COLO668 (cell line): Measurements from ENCODE around the gene CYREN.
"Not testable (repeated sequence)": the region's sequence is repeated elsewhere in the genome, so short reads cannot be mapped to it uniquely, and the experiment has no call there.

Source experiments
- DNase-seq: peaks from one replicate; lab custom pipeline; 2025; ENCODE audit not compliant: unreplicated experiment; lab: John Stamatoyannopoulos, UW

CYREN gene

DNA sequence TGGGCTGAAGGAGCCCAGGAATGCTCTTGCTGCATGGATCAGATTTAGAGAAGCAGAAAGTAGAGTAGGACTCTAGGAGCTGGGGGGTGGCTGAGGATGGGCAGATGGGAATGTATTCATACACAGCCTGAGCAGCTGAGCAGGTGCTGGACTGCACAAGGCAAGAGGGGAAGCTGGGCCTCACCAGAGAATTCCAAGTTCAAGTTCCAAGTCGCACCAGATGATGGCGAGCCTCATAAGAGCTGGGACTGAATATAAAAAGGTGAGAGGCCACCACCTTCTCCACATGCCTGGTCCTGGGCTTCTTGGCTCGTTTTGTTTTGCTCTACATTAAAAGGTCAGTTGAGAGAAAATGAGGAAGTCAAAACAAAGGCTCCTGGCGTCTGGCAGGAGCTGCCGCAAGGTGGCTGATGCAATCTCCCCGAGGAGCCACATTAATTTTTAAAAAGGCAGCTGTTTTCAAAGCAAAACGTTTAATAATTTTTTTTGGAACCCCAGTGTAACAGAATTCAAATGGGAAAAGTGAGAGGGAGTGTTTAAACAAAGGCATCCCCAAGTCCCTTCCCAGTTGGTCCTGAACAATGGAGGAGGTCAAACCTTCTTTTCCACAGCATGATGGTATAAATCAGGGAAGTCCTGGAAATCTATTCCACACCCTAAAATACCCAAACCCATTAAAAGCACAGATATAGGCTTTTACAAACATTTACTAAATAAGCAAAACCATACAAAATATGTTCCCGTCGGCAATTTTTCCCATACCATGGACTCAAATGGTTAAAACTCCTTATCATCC lies 9.5 kb downstream of the CYREN start:
- DNase-seq, result no peak

GRCh38 chr7:135160098-135160857 lies 10.2 kb downstream of the CYREN start:
- no peak for DNase-seq

DNA sequence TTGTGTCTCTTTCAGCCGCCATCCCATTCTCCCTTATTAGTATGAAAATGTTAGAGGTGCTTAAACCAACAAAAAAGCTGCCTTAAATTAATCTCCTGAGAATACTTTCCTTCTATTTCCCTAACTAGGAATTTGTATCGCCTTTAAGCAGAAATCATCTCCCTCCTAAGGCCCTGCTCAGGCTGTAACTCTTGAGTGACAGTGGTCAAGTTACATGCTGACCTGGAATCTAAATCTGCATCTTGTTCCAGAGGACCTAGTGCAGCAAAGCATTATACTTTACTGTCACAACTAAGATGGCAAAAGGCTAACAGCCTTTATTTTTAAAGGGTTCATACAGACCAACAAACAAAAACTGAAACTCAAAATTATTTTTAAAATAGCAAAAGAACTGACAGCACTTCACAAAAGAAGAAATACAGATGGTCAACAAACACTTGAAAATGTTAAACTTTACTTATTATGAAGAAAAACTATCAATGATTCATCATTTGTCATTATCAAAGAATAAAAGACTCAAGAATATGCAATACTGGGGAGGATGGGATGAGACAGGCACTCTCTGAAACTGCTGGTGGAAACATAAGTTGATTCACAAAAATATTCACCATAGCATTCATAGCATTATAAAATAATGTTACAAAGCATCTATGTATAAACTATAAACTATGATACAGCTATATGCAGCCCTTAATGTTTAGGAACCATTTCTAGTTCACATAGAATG lies 11.0 kb downstream of the CYREN start:
- no peak for DNase-seq

DNA sequence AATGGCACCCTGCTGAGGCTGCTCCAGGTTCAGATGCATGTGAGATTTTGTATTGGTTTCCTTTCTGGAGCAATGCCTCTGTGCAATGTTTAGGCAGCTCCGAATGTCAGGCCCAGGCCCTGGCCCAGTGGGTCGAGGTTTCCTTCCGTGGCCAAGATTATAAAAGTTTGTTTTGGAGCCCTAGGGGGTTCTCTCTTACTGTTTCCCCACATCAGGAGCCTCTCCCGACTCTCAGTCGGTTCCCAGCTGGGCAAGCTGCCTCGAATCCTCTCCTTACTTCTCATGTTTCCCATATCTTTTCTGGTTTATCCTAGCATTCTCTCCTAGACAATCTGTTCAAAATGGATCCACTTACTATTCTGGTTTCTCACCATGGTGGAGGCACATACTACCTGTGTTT lies 11.6 kb downstream of the CYREN start:
- no peak for DNase-seq

DNA sequence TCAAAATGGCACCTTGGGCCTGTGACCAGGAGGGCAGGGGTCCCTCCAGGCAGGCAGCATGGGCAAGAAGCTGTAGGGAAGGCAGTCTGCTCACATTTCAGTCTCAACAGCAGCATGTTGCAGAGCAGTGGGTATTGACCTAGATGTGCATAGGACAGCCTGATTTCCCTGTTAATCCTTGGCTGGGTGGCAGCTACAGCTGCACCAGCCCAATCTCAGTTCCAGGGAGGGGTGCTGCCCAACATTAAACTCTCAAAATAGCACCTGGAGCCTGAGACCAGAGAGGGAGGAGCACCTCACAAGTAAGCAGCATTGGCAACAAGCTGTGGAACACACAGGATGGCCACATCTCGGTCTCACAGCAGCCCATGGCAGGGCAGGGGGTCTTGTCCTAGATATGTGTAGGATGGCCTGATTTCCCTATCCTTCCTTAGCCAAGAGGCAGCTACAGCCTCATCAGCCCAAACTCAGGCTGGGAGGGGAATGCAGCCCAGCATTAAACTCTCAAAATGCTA lies 12.3 kb downstream of the CYREN start:
- no peak for DNase-seq

GRCh38 chr7:135156290-135156689 lies 14.2 kb downstream of the CYREN start:
- no peak for DNase-seq

DNA sequence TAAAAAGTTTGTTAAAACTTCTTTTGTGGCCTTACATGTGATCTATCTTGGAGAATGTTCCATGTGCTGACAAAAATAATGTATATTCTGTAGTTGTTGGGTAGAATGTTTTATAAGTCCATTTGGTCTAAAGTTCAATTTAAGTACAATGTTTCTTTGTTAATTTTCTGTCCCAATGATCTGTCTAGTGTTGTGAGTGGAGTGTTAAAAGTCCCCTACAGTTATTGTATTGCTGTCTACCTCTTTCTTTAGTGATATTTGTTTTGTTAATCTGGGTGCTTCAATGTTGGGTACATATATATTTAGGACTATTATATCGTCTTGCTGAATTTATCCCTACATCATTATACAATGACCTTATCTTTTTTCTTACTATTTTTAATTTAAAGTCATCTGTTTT lies 15.8 kb downstream of the CYREN start:
- DNase-seq, result no peak

- DNase-seq, result no peak
These were observed 18.1 kb downstream of the CYREN start for GRCh38 chr7:135152442-135152841.

GRCh38 chr7:135151533-135151932 lies 19.0 kb downstream of the CYREN start:
- DNase-seq, result no peak

DNA sequence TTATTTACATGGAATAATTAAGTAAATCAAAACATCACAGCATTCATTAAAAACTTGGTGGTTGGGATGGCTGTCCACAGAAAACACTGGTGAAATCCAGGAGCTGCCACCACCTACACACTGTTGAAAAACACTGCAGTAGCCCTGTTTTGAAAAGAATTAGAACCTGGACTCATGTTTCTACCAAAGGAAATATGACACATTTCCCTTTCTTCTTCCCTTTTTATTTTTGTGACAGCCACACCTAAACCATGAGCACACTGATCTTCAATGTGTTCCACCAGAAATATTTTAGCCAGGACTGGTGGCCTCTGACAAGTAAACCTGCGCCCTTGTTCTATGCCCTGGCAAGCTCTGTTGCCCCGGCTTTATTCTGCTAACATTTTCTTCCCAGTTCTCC lies 19.4 kb downstream of the CYREN start:
- no peak for DNase-seq

- no peak for DNase-seq
These were observed 20.3 kb downstream of the CYREN start for GRCh38 chr7:135150072-135150782.

GRCh38 chr7:135147899-135148721 lies 22.4 kb downstream of the CYREN start, which contains the start of gene TMEM140:
Gene TMEM140 (plus strand): TSS chr7:135148072. CDS start chr7:135164442, 16,370 bp downstream.
- no peak for DNase-seq

GRCh38 chr7:135147341-135147898 lies 23.1 kb downstream of the CYREN start:
- no peak for DNase-seq

DNA sequence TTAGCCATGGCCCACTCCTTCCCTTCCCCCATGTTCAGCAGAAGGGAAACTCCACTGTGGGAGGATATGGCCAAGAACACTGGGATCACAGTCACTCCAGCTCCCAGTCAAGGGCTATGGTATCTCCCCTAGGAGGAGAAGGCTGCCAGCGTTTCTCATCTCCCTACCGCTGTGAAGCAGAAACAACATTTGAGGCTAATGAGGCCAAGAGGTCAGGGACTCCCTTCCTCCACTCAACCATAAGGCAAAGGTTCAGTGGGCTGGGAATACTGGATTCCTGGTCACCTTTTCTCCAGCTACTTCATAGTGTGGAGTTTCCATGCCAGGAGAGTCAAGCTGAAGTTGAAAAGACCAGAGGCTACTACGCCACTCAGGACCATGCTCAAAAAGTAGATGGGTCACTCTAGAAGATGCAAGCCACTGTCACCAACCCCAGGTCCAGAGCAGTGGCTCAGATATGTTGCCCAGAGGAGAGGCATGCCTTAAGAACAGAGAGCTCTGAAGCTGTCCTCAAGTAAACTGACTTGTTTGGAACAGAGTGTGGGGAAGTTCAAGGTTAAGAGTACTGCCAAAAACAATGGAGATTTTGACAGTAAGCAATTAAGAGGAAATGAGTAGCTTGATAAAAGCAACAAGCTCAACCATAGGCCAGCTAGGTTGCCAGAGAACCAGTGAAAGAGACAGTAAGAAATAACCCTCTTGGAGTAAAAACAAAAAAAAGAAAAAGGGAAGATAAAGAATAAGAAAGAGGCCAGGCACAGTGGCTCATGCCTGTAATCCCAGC lies 26.4 kb downstream of the CYREN start:
- no peak for DNase-seq

DNA sequence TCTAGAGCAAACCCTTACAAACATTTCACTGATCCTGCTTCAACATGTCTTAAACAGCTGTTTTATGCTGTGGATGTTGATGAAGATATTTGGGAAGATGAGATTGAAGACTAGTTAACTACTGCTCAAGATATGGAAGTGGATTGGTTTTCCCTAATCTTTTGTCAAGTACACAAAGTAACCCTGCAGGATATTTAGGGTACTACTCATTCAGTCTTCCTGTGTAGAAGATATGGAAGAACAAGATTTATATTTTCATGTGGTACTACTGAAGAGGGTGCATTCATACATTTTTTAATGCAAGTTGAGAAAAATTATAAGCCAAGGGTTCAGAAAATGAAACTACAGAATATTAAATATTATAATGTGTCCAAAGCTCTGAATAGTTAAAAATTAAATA lies 40.9 kb downstream of the CYREN start:
- no peak for DNase-seq

GRCh38 chr7:135128931-135129330 lies 41.6 kb downstream of the CYREN start:
- no peak for DNase-seq

DNA sequence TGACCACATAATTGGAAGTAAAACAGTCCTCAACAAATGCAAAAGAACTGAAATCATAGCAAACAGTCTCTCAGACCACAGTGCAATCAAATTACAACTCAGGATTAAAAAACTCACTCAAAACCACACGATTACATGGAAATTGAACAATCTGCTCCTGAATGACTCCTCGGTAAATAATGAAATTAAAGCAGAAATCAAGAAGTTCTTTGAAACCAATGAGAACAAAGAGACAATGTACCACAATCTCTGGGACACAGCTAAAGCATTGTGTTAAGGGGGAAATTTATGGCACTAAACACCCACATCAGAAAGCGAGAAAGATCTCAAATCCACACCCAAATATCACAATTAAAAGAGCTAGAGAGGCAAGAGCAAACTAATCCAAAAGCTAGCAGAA lies 45.9 kb downstream of the CYREN start:
- DNase-seq, result not testable (repeated sequence)

DNA sequence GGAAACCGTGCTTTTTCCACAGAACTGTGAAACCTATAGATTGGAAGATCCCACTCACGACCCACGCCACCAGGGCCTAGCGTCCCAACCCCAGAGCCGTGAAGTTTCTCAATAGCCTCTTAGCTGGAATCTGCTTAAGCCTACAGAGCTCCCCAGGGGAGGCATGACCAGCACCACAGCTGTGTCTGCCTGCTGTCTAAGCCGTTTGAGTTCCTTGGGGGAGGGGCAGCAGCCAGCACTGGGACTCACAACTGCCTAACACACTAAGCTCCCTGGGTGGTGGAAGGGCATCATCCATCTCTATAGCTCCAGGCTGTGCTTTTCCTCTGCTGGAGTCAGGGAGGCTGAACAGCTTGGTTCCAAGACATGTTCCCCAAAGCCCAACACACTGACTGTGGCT lies 48.6 kb downstream of the CYREN start:
- DNase-seq, result no peak

DNA sequence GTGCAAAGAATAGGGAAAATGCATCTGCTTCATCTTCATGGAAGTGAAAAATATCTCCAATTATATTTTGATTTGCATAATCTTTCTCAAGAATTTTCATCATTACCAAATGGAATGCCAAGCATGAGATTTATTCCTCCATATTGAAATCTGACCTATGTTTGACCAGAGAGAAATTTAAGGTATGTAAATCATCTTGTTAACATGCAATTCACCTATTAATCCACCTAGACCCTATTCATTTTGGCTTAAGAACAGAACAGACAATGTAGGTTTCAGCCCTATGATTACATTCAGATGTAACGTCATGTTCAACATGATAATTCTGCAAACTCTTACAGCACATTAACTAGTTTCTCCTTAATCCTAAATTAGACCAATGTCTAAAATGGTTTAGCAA lies 53.4 kb downstream of the CYREN start:
- DNase-seq, result no peak
